GM12878 (cell line): Measurements from ENCODE around the gene TATDN2.

Source experiments
- EP300 ChIP-seq, 2 experiments: fragments of 150-350 bp in 1 of 2; IDR thresholded peaks; 2 replicates each; pipeline ENCODE4 v1.6.1; 2011 to 2012; ENCODE audit warnings: low read depth in 2 of 2, low read length in 2 of 2, borderline replicate concordance in 1 of 2, improper control_type of control experiment in 1 of 2, inconsistent platforms in 1 of 2; ENCODE audit not compliant: control insufficient read depth in 1 of 2
- EZH2 ChIP-seq: IDR thresholded peaks from 2 replicates; pipeline ENCODE4 v1.6.1; 2012; ENCODE audit warnings: low read depth, mild to moderate bottlenecking, control low read depth, inconsistent platforms, low read length, borderline replicate concordance; ENCODE audit not compliant: control insufficient read depth
- POLR2AphosphoS5 ChIP-seq: IDR thresholded peaks from 2 replicates; pipeline ENCODE4 v1.6.1; 2011; ENCODE audit warnings: mild to moderate bottlenecking, low read length, inconsistent platforms
- SREBF2 ChIP-seq: IDR thresholded peaks from 2 replicates; pipeline ENCODE4 v1.6.1; 2012; ENCODE audit warnings: mild to moderate bottlenecking, low read length
- SRF ChIP-seq, 2 experiments: IDR thresholded peaks; 2 replicates each; pipeline ENCODE4 v1.6.1; 2011; ENCODE audit warnings: low read depth in 2 of 2, low read length in 2 of 2, mild to moderate bottlenecking in 1 of 2, moderate library complexity in 1 of 2
- TAF1 ChIP-seq: IDR thresholded peaks from 2 replicates; pipeline ENCODE4 v1.6.1; 2011; ENCODE audit warnings: mild to moderate bottlenecking, low read depth, low read length, borderline replicate concordance
- TF ChIP-seq, protein P1 (sequence below), 3 experiments: IDR thresholded peaks in 2 of 3; conservative IDR thresholded peaks in 1 of 3; 2 replicates each; pipeline ENCODE4 v1.5.1; 2011; ENCODE audit warnings: low read depth in 3 of 3, low read length in 3 of 3, mild to moderate bottlenecking in 3 of 3, control low read depth in 2 of 3, moderate library complexity in 2 of 3, inconsistent platforms in 1 of 3, mixed read lengths in 1 of 3; ENCODE audit not compliant: control insufficient read depth in 2 of 3, insufficient read depth in 1 of 3; ENCODE audit errors: extremely low read depth in 1 of 3
- TF ChIP-seq, protein P2 (sequence below): fragments of 450-650 bp; IDR thresholded peaks from 2 replicates; pipeline ENCODE4 v1.6.1; 2017; ENCODE audit warnings: antibody characterized with exemption, mild to moderate bottlenecking, moderate library complexity

GRCh38 chr3:10312861-10313260 lies 64.6 kb downstream of the TATDN2 start:
- no peak for TF ChIP-seq TAF1
- TF ChIP-seq SREBF2: no peak
- TF ChIP-seq, protein P1, sequence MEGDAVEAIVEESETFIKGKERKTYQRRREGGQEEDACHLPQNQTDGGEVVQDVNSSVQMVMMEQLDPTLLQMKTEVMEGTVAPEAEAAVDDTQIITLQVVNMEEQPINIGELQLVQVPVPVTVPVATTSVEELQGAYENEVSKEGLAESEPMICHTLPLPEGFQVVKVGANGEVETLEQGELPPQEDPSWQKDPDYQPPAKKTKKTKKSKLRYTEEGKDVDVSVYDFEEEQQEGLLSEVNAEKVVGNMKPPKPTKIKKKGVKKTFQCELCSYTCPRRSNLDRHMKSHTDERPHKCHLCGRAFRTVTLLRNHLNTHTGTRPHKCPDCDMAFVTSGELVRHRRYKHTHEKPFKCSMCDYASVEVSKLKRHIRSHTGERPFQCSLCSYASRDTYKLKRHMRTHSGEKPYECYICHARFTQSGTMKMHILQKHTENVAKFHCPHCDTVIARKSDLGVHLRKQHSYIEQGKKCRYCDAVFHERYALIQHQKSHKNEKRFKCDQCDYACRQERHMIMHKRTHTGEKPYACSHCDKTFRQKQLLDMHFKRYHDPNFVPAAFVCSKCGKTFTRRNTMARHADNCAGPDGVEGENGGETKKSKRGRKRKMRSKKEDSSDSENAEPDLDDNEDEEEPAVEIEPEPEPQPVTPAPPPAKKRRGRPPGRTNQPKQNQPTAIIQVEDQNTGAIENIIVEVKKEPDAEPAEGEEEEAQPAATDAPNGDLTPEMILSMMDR (IDR thresholded peaks at IDR 0.05 in 2 of 3, conservative IDR thresholded peaks at IDR 0.05 in 1 of 3; ENCODE audit: control insufficient read depth in 2 of 3, extremely low read depth in 1 of 3, insufficient read depth in 1 of 3, low read depth in 3 of 3, low read length in 3 of 3): no peak
- no peak for TF ChIP-seq SRF (IDR thresholded peaks at IDR 0.05; ENCODE audit: low read depth in 2 of 2, low read length in 2 of 2)
- no peak for TF ChIP-seq EP300 (IDR thresholded peaks at IDR 0.05; ENCODE audit: borderline replicate concordance in 1 of 2, control insufficient read depth in 1 of 2, low read depth in 2 of 2, low read length in 2 of 2)
- no peak for TF ChIP-seq EZH2
- TF ChIP-seq POLR2AphosphoS5: no peak; the same call in 1 of the 2 replicates
- TF ChIP-seq, protein P2, sequence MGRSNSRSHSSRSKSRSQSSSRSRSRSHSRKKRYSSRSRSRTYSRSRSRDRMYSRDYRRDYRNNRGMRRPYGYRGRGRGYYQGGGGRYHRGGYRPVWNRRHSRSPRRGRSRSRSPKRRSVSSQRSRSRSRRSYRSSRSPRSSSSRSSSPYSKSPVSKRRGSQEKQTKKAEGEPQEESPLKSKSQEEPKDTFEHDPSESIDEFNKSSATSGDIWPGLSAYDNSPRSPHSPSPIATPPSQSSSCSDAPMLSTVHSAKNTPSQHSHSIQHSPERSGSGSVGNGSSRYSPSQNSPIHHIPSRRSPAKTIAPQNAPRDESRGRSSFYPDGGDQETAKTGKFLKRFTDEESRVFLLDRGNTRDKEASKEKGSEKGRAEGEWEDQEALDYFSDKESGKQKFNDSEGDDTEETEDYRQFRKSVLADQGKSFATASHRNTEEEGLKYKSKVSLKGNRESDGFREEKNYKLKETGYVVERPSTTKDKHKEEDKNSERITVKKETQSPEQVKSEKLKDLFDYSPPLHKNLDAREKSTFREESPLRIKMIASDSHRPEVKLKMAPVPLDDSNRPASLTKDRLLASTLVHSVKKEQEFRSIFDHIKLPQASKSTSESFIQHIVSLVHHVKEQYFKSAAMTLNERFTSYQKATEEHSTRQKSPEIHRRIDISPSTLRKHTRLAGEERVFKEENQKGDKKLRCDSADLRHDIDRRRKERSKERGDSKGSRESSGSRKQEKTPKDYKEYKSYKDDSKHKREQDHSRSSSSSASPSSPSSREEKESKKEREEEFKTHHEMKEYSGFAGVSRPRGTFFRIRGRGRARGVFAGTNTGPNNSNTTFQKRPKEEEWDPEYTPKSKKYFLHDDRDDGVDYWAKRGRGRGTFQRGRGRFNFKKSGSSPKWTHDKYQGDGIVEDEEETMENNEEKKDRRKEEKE: no peak
